Hepatocyte (in vitro differentiated cells): Measurements from ENCODE around the gene FNIP2. TPM values are rescaled to one million over a fixed set of nuclear protein-coding genes. Genes with fewer than 3 reads are reported as not detected.
"Not testable (repeated sequence)": the region's sequence is repeated elsewhere in the genome, so short reads cannot be mapped to it uniquely, and the experiment has no call there.

Source experiments
- DNase-seq: peaks from one replicate; pipeline ENCODE4 v3.0.0-alpha.2; 2016; ENCODE audit warnings: low spot score
- H2AFZ ChIP-seq: fragments of 200-600 bp; sonication (generic); 2 replicates; pipeline ENCODE4 v1.6.0; 2016; ENCODE audit warnings: antibody characterized with exemption, mild to moderate bottlenecking
- H3K27ac ChIP-seq: fragments of 200-600 bp; sonication (generic); 2 replicates; pipeline ENCODE4 v1.5.1; 2016; ENCODE audit warnings: mild to moderate bottlenecking
- H3K27me3 ChIP-seq: fragments of 200-600 bp; sonication (generic); 2 replicates; pipeline ENCODE4 v1.6.1; 2016
- H3K36me3 ChIP-seq: fragments of 200-600 bp; sonication (generic); replicated peaks from 2 replicates; pipeline ENCODE4 v1.5.1; 2016; ENCODE audit warnings: low read depth; ENCODE audit not compliant: insufficient read depth
- H3K4me1 ChIP-seq: fragments of 200-600 bp; sonication (generic); 2 replicates; pipeline ENCODE4 v1.5.1; 2016; ENCODE audit warnings: mild to moderate bottlenecking, moderate library complexity; ENCODE audit not compliant: insufficient read depth
- H3K4me2 ChIP-seq: fragments of 200-600 bp; sonication (generic); 2 replicates; pipeline ENCODE4 v1.6.0; 2016
- H3K4me3 ChIP-seq: fragments of 200-600 bp; sonication (generic); 2 replicates; pipeline ENCODE4 v1.5.1; 2016; ENCODE audit warnings: mild to moderate bottlenecking
- H3K79me2 ChIP-seq: fragments of 200-600 bp; sonication (generic); 2 replicates; pipeline ENCODE4 v1.6.0; 2017; ENCODE audit warnings: mild to moderate bottlenecking
- H3K9me2 ChIP-seq: fragments of 200-600 bp; sonication (generic); replicated peaks from 2 replicates; pipeline ENCODE4 v1.6.0; 2017; ENCODE audit warnings: mild to moderate bottlenecking; ENCODE audit not compliant: insufficient read depth
- H3K9me3 ChIP-seq: fragments of 200-600 bp; sonication (generic); 2 replicates; pipeline ENCODE4 v1.5.1; 2016; ENCODE audit warnings: low read depth, mild to moderate bottlenecking
- H4K20me1 ChIP-seq: fragments of 200-600 bp; sonication (generic); 2 replicates; pipeline ENCODE4 v1.6.0; 2016; ENCODE audit warnings: mild to moderate bottlenecking; ENCODE audit not compliant: insufficient read depth, poor library complexity, severe bottlenecking
- CTCF ChIP-seq: fragments of 200-600 bp; sonication (generic); IDR thresholded peaks from 2 replicates; pipeline ENCODE4 v1.5.1; 2016; ENCODE audit warnings: antibody characterized with exemption, mild to moderate bottlenecking; ENCODE audit not compliant: poor library complexity
- EZH2 ChIP-seq: fragments of 200-600 bp; sonication (generic); IDR thresholded peaks from 2 replicates; pipeline ENCODE4 v1.6.1; 2016; ENCODE audit warnings: antibody characterized with exemption, mild to moderate bottlenecking, borderline replicate concordance
- EZH2phosphoT487 ChIP-seq: fragments of 200-600 bp; sonication (generic); IDR thresholded peaks from one replicate; pipeline ENCODE4 v1.6.1; 2018; ENCODE audit warnings: antibody characterized with exemption, mild to moderate bottlenecking, low read depth, moderate library complexity; ENCODE audit not compliant: unreplicated experiment, severe bottlenecking
- WGBS: methylation state at CpG from one replicate; pipeline ENCODE4 v1.1.6; 2016; ENCODE audit warnings: low lambda C conversion rate; ENCODE audit errors: missing lambda C conversion rate; 5-methylcytosine and 5-hydroxymethylcytosine counted together
- polyA plus RNA-seq: library from polyadenylated mRNA; unstranded; fragments of >200 nt; fragmentation: Nextera tagmentation; extraction: Ambion mirVana; gene quantifications from 2 replicates; pipeline ENCODE4 v1.2.1, GENCODE V29; 2016
- total RNA-seq: library from RNA; depleted of rRNA; stranded (reverse); fragments of >200 nt; gene quantifications from 2 replicates; pipeline ENCODE4 v1.2.3, GENCODE V29; 2014

FNIP2 gene
- total and polyA plus RNA-seq, 2 experiments from 2014 or later = 20.8 to 61.0 TPM

GRCh38 chr4:158807691-158808090 lies 38.9 kb downstream of the FNIP2 start:
- peak overlapping the region; percentile 23 for H3K4me2 ChIP-seq
- no peaks in the 10 kb centered on the region for H3K9me2 ChIP-seq
- H3K27me3 ChIP-seq = no peaks in the 10 kb centered on the region
- peak overlapping the region; percentile 89 for H3K27ac ChIP-seq
- DNase-seq = no peak
- TF ChIP-seq EZH2phosphoT487 (no peak), CTCF (no peak), EZH2 (no peak)
- H3K4me1 ChIP-seq = peaks cover 29% of the 10 kb centered on the region
- H4K20me1 ChIP-seq = no peaks in the 10 kb centered on the region
- 48% methylated on average over 3 of the region's 3 CpGs for WGBS
- no peaks in the 10 kb centered on the region for H3K36me3 ChIP-seq
- H3K4me3 ChIP-seq = no peak overlapping the region
- no peak overlapping the region for H2AFZ ChIP-seq
- H3K79me2 ChIP-seq = peaks cover 56% of the 10 kb centered on the region
- no peaks in the 10 kb centered on the region for H3K9me3 ChIP-seq

- Histone ChIP-seq H3K9me2 (no peaks in the 10 kb centered on the region), H3K79me2 (peaks cover 56% of the 10 kb centered on the region), H4K20me1 (no peaks in the 10 kb centered on the region), H3K27me3 (no peaks in the 10 kb centered on the region), H3K4me2 (peak overlapping the region; percentile 23), H3K4me3 (no peak overlapping the region), H3K9me3 (no peaks in the 10 kb centered on the region), H3K4me1 (peaks cover 29% of the 10 kb centered on the region), H2AFZ (no peak overlapping the region), H3K36me3 (no peaks in the 10 kb centered on the region), H3K27ac (peak overlapping the region; percentile 89)
- DNase-seq = no peak
- TF ChIP-seq CTCF (no peak), EZH2phosphoT487 (no peak), EZH2 (no peak)
- WGBS = 71% methylated on average over 3 of the region's 3 CpGs
These were observed 39.6 kb downstream of the FNIP2 start for GRCh38 chr4:158808399-158808798.

- H3K4me3 ChIP-seq, H2AFZ ChIP-seq, DNase-seq, H3K9me3 ChIP-seq, H3K36me3 ChIP-seq, H3K9me2 ChIP-seq, H4K20me1 ChIP-seq, H3K27me3 ChIP-seq: not testable (repeated sequence)
- H3K79me2 ChIP-seq = peaks cover 55% of the 10 kb centered on the region
- peaks cover 29% of the 10 kb centered on the region for H3K4me1 ChIP-seq
- 98% methylated on average over 4 of the region's 4 CpGs for WGBS
- peak overlapping the region; percentile 89 for H3K27ac ChIP-seq
- peak overlapping the region; percentile 41 for H3K4me2 ChIP-seq
These were observed 40.4 kb downstream of the FNIP2 start for GRCh38 chr4:158809208-158809607.

- H3K9me2 ChIP-seq = no peaks in the 10 kb centered on the region
- TF ChIP-seq CTCF (no peak), EZH2 (no peak), EZH2phosphoT487 (no peak)
- peak overlapping the region; percentile 41 for H3K4me2 ChIP-seq
- H4K20me1 ChIP-seq = no peaks in the 10 kb centered on the region
- peaks cover 54% of the 10 kb centered on the region for H3K79me2 ChIP-seq
- no peaks in the 10 kb centered on the region for H3K36me3 ChIP-seq
- peak; percentile 68 for DNase-seq
- WGBS = 22% methylated on average over 6 of the region's 6 CpGs
- no peak overlapping the region for H3K4me3 ChIP-seq
- H3K9me3 ChIP-seq = no peaks in the 10 kb centered on the region
- H3K4me1 ChIP-seq = peaks cover 29% of the 10 kb centered on the region
- no peaks in the 10 kb centered on the region for H3K27me3 ChIP-seq
- peak overlapping the region; percentile 89 for H3K27ac ChIP-seq
- H2AFZ ChIP-seq = no peak overlapping the region
These were observed 41.0 kb downstream of the FNIP2 start for GRCh38 chr4:158809611-158810486.
